K562 (cell line): Measurements from ENCODE around the gene SOX8. TPM values are rescaled to one million over a fixed set of nuclear protein-coding genes. Genes with fewer than 3 reads are reported as not detected.

Source experiments
- ATAC-seq: fragments of 200-7000 bp; cut with Tn5 transposase; 3 replicates; pipeline ENCODE4 v1.9.1; 2020; ENCODE audit warnings: moderate library complexity
- BruUV-seq: library from RNA; stranded (reverse); fragments of 400-500 nt; replicated peaks from 2 replicates; lab custom pipeline; 2021; lab: Mats Ljungman, UMichigan
- CTCF ChIA-PET: fragments of 300-600 bp; formaldehyde crosslinking; extraction: SDS; loops from one replicate; lab custom pipeline; 2021; ENCODE audit warnings: low intra/inter-chr PET ratio; lab: Yijun Ruan, JAX
- POLR2A ChIA-PET: fragments of 300-600, 350-650 bp; sonication (Branson Sonifier 250); formaldehyde crosslinking; extraction: SDS; loops from one replicate; lab custom pipeline; 2021; ENCODE audit warnings: antibody characterized with exemption, inconsistent platforms; lab: Yijun Ruan, JAX
- DNase-seq, 4 experiments: peaks; one replicate each; pipeline versions ENCODE4 v3.0.0 to v3.0.0-alpha.2; 2011 to 2018; ENCODE audit warnings: low spot score in 3 of 4, mixed read lengths in 3 of 4; ENCODE audit errors: extremely low read depth in 1 of 4
- FAIRE-seq: peaks from 2 replicates; lab custom pipeline; 2011; peaks lifted over from hg19 to GRCh38; lab: Jason Lieb, UNC
- H2AFZ ChIP-seq: 2 replicates; pipeline ENCODE4 v1.6.0; 2011; ENCODE audit warnings: low read depth, low read length, control low read depth, inconsistent platforms
- H3K27ac ChIP-seq: fragments of 200-600 bp; 3 replicates; pipeline ENCODE4 v1.8.0; 2011; ENCODE audit warnings: low read depth, mild to moderate bottlenecking, control low read depth, inconsistent platforms, low read length, moderate library complexity, mixed read lengths; ENCODE audit errors: extremely low read depth
- H3K27me3 ChIP-seq, 2 experiments: fragments of 300-600 bp in 1 of 2; 2 replicates in 1 of 2; 3 replicates in 1 of 2; pipeline versions ENCODE4 v1.6.0 to v1.8.0; 2011; ENCODE audit warnings: inconsistent platforms in 2 of 2, low read length in 2 of 2, mild to moderate bottlenecking in 1 of 2, mixed read lengths in 1 of 2, moderate library complexity in 1 of 2; ENCODE audit not compliant: control insufficient read depth in 2 of 2, insufficient read depth in 2 of 2
- H3K36me3 ChIP-seq: fragments of 300-600 bp; 3 replicates; pipeline ENCODE4 v1.8.0; 2011; ENCODE audit warnings: mild to moderate bottlenecking, low read length, inconsistent platforms; ENCODE audit not compliant: control insufficient read depth, insufficient read depth
- H3K4me1 ChIP-seq, 2 experiments: fragments of 200-600 bp in 1 of 2; replicated peaks in 1 of 2; 2 replicates in 1 of 2; 3 replicates in 1 of 2; pipeline versions ENCODE4 v1.5.1 to v1.8.0; 2011; ENCODE audit warnings: inconsistent platforms in 2 of 2, low read length in 2 of 2, mild to moderate bottlenecking in 1 of 2, mixed read lengths in 1 of 2, moderate library complexity in 1 of 2; ENCODE audit not compliant: control insufficient read depth in 2 of 2, insufficient read depth in 2 of 2
- H3K4me2 ChIP-seq: 2 replicates; pipeline ENCODE4 v1.6.1; 2011; ENCODE audit warnings: low read length, control low read depth, inconsistent platforms, mixed read lengths; ENCODE audit not compliant: insufficient read depth
- H3K4me3 ChIP-seq: fragments of 200-600 bp; sonication (generic), shearing (Covaris generic); 2 replicates; pipeline ENCODE4 v1.5.1; 2016; ENCODE audit warnings: control low read depth, inconsistent platforms
- H3K79me2 ChIP-seq: fragments of 200-600 bp; 3 replicates; pipeline ENCODE4 v1.8.0; 2011; ENCODE audit warnings: low read length, inconsistent platforms; ENCODE audit not compliant: control insufficient read depth, insufficient read depth
- H3K9ac ChIP-seq, 2 experiments: 2 replicates each; pipeline versions ENCODE4 v1.6.0 to v1.6.1; 2011; ENCODE audit warnings: low read depth in 2 of 2, low read length in 2 of 2, control low read depth in 1 of 2, inconsistent platforms in 1 of 2, mild to moderate bottlenecking in 1 of 2, mixed read lengths in 1 of 2; ENCODE audit not compliant: insufficient read depth in 1 of 2
- H3K9me1 ChIP-seq: one replicate; pipeline ENCODE4 v1.6.0; 2011; ENCODE audit warnings: inconsistent platforms, mild to moderate bottlenecking, low read length, moderate library complexity; ENCODE audit not compliant: control insufficient read depth, insufficient read depth
- H3K9me3 ChIP-seq: replicated peaks from 2 replicates; pipeline ENCODE4 v1.5.1; 2011; ENCODE audit warnings: low read depth, low read length, inconsistent platforms; ENCODE audit not compliant: control insufficient read depth, insufficient read depth
- H4K20me1 ChIP-seq: replicated peaks from 2 replicates; pipeline ENCODE4 v1.6.1; 2011; ENCODE audit warnings: low read length, inconsistent platforms, mixed read lengths; ENCODE audit not compliant: control insufficient read depth, insufficient read depth
- ARNT ChIP-seq, 2 experiments: fragments of 450-650 bp; IDR thresholded peaks; 2 replicates each; pipeline ENCODE4 v1.6.1; 2016; ENCODE audit warnings: mild to moderate bottlenecking in 1 of 2
- GATAD2A ChIP-seq: fragments of 450-650 bp; IDR thresholded peaks from 2 replicates; pipeline ENCODE4 v1.6.1; 2017
- POLR2G ChIP-seq: fragments of 200-400 bp; formaldehyde crosslinking; IDR thresholded peaks from 2 replicates; pipeline ENCODE4 v1.6.1; 2017; ENCODE audit warnings: low read depth, mild to moderate bottlenecking, antibody characterized with exemption, low read length, moderate library complexity
- WGBS: fragments of 100-300 bp; shearing (Covaris generic); methylation state at CpG from one replicate; pipeline ENCODE4 v1.1.6; 2016; ENCODE audit warnings: low coverage, mixed read lengths; ENCODE audit not compliant: insufficient coverage; ENCODE audit errors: missing lambda C conversion rate; 5-methylcytosine and 5-hydroxymethylcytosine counted together
- in situ Hi-C: fragments of 300-500 bp; cut with MboI; formaldehyde crosslinking; loops from 4 replicates; pipeline ENCODE4 v1.15.0; 2018; ENCODE audit warnings: inconsistent platforms, mixed read lengths
- intact Hi-C: fragments of 100-400 bp; cut with micrococcal nuclease; formaldehyde crosslinking; loops from 2 replicates; pipeline ENCODE4 v1.14.2; 2022
- polyA plus RNA-seq, 8 experiments: library from polyadenylated mRNA; depleted of rRNA in 4 of 8; stranded (reverse) in 5 of 8; unstranded in 3 of 8; fragments of >200 nt; fragmentation: Nextera tagmentation in 2 of 8; fragmentation: Illumina TruSeq in 1 of 8; extraction: Ambion mirVana in 2 of 8; extraction: Trizol in 1 of 8; gene quantifications; 2 replicates each; pipeline versions ENCODE4 v1.2.1 to v1.2.3, GENCODE V29; 2011 to 2014; ENCODE audit warnings: inconsistent platforms in 1 of 8, missing spikeins in 1 of 8
- total RNA-seq, 7 experiments: library from RNA; depleted of rRNA in 6 of 7; stranded (reverse); fragments of >200 nt in 6 of 7; fragmentation: Illumina TruSeq in 2 of 7; extraction: Trizol in 2 of 7; gene quantifications; 2 replicates each; pipeline versions ENCODE4 v1.2.1 to v1.2.3, GENCODE V29; 2011 to 2021; ENCODE audit warnings: low replicate concordance in 1 of 7
- TF ChIP-seq, protein P1 (sequence below), 2 experiments: IDR thresholded peaks in 1 of 2; conservative IDR thresholded peaks in 1 of 2; 2 replicates each; pipeline ENCODE4 v1.6.1; 2016; ENCODE audit warnings: low read depth in 2 of 2, mild to moderate bottlenecking in 1 of 2, missing compliant biosample characterization in 1 of 2, missing genetic modification characterization in 1 of 2, moderate library complexity in 1 of 2

The SOX8 gene
- total and polyA plus RNA-seq, 9 of the 15 experiments (the other 6 are each of a cell fraction or from before 2014, with no cell fraction given): 0.07 to 0.15 (median 0.15) TPM; not detected in 6

- H3K9ac ChIP-seq: no peak overlapping the region
- intact Hi-C loops: no loop called here
- POLR2A ChIA-PET: interaction anchor here (0.6 to 0.8 kb wide), 2 partner anchors 14 to 1076 kb away, joined by 3 to 4 read pairs; no protein-coding TSS in a partner anchor
- H3K9me3 ChIP-seq: no peaks in the 10 kb centered on the region
- no peaks in the 10 kb centered on the region; the same call in 2 of the 3 replicates for H3K36me3 ChIP-seq
- peaks cover 15 to 23% of the 10 kb centered on the region in 2 experiments for H3K27me3 ChIP-seq
- no peak overlapping the region for H3K27ac ChIP-seq
- CTCF ChIA-PET: no interaction called here
- peaks cover 5% of the 10 kb centered on the region; the same call in 1 of the 2 replicates for H4K20me1 ChIP-seq
- BruUV-seq: no TSS peak
- FAIRE-seq: no peak
- H3K79me2 ChIP-seq: 0 out of 3 replicates have a peak, but pooled peaks cover 8% of the 10 kb centered on the region
- H3K9me1 ChIP-seq: no peaks in the 10 kb centered on the region
- ATAC-seq: no peak
- 84% methylated on average over 39 of the region's 41 CpGs for WGBS
- DNase-seq: no peak
- peaks cover 4 to 50% of the 10 kb centered on the region in 2 experiments; a peak in 3 of 5 replicates for H3K4me1 ChIP-seq
- no peak overlapping the region for H2AFZ ChIP-seq
- no peak overlapping the region for H3K4me2 ChIP-seq
- in situ Hi-C loops: no loop called here
- TF ChIP-seq, protein P1, sequence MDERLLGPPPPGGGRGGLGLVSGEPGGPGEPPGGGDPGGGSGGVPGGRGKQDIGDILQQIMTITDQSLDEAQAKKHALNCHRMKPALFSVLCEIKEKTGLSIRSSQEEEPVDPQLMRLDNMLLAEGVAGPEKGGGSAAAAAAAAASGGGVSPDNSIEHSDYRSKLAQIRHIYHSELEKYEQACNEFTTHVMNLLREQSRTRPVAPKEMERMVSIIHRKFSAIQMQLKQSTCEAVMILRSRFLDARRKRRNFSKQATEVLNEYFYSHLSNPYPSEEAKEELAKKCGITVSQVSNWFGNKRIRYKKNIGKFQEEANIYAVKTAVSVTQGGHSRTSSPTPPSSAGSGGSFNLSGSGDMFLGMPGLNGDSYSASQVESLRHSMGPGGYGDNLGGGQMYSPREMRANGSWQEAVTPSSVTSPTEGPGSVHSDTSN (CRISPR knock-in tag; IDR thresholded peaks at IDR 0.05; ENCODE audit: low read depth): no peak
- TF ChIP-seq, protein P1 (tag; conservative IDR thresholded peaks at IDR 0.05; ENCODE audit: low read depth): no peak
- TF ChIP-seq GATAD2A (no peak), POLR2G (peak; percentile 45; the same call in 1 of the 2 replicates), ARNT (IDR thresholded peaks at IDR 0.05) (no peak)
- no peak overlapping the region for H3K4me3 ChIP-seq
Observed at GRCh38 chr16:967546-968295, 13.8 kb upstream of the SOX8 start.
